Measurements from ENCODE around the gene TBL2.
"Not testable (repeated sequence)": the region's sequence is repeated elsewhere in the genome, so short reads cannot be mapped to it uniquely, and the experiment has no call there.

TBL2 gene

GRCh38 chr7:73532224-73532623, 46.2 kb downstream of the TBL2 start:
- DNase-seq, result no peak

- DNase-seq, result peak; percentile 53
Measured at GRCh38 chr7:73530800-73531199, 47.6 kb downstream of the TBL2 start.

- peak; percentile 70 for DNase-seq
Measured at GRCh38 chr7:73526896-73527821, 51.2 kb downstream of the TBL2 start.

- DNase-seq, result not testable (repeated sequence)
Measured at GRCh38 chr7:73526158-73526494, 52.3 kb downstream of the TBL2 start.

GRCh38 chr7:73522105-73522872, 56.1 kb downstream of the TBL2 start, which contains the start of gene BAZ1B:
Gene BAZ1B, minus strand, starts transcription at chr7:73522293. Its CDS starts 360 bp downstream, at chr7:73521933.
- DNase-seq, result peak; percentile 99

- DNase-seq, result peak; percentile 80
Measured at GRCh38 chr7:73521636-73522104, 56.7 kb downstream of the TBL2 start.

GRCh38 chr7:73520673-73521635, 57.4 kb downstream of the TBL2 start:
- peak; percentile 41 for DNase-seq

- DNase-seq, result peak; percentile 61
Measured at GRCh38 chr7:73519867-73520672, 58.3 kb downstream of the TBL2 start.

GRCh38 chr7:73518470-73518869, 59.9 kb downstream of the TBL2 start:
- DNase-seq, result no peak

Measured in hematopoietic multipotent progenitor cell treated with erythropoietin and hydrocortisone succinate and interleukin-3 and kit ligand, for 4 days (in vitro differentiated cells).